Esophagus muscularis mucosa (tissue), 4 donors: ENCODE results near the gene ZMIZ1. TPM values are rescaled to one million over a fixed set of nuclear protein-coding genes. Genes with fewer than 3 reads are reported as not detected.
A peak's percentile ranks its signal among the peaks of the same experiment; 100 is the strongest.

Experiments
- DNase-seq: peaks from one replicate; pipeline ENCODE4 v3.0.0-alpha.2; 2017; ENCODE audit errors: extremely low spot score
- H3K27ac ChIP-seq, 4 donors: fragments of 200-600 bp; sonication (generic); replicated peaks in 1 of 4; 1 replicate in 3 of 4; 2 replicates in 1 of 4; pipeline ENCODE4 v1.5.1; 2016 to 2019; ENCODE audit warnings: mild to moderate bottlenecking in 1 of 4
- H3K27me3 ChIP-seq, 4 donors: fragments of 200-600 bp; sonication (generic); one replicate each; pipeline versions ENCODE4 v1.5.1 to v1.6.0; 2016 to 2019
- H3K36me3 ChIP-seq, 4 donors: fragments of 200-600 bp; sonication (generic); one replicate each; pipeline ENCODE4 v1.5.1; 2016 to 2019
- H3K4me1 ChIP-seq, 4 donors: fragments of 200-600 bp; sonication (generic); one replicate each; pipeline ENCODE4 v1.5.1; 2016 to 2019
- H3K4me3 ChIP-seq, 4 donors: fragments of 200-600 bp; sonication (generic); 1 replicate in 2 of 4; 2 replicates in 2 of 4; pipeline ENCODE4 v1.5.1; 2016 to 2019; ENCODE audit warnings: mild to moderate bottlenecking in 4 of 4, moderate library complexity in 1 of 4
- H3K9me3 ChIP-seq, 4 donors: fragments of 200-600 bp; sonication (generic); 1 replicate in 3 of 4; 2 replicates in 1 of 4; pipeline ENCODE4 v1.5.1; 2016 to 2019
- EP300 ChIP-seq: sonication (generic); formaldehyde crosslinking; IDR thresholded peaks from one replicate; pipeline ENCODE4 v1.6.1; 2017; ENCODE audit warnings: antibody characterized with exemption
- POLR2A ChIP-seq: fragments of 450-650 bp; IDR thresholded peaks from one replicate; pipeline ENCODE4 v1.6.1; 2017; ENCODE audit warnings: antibody characterized with exemption, moderate library complexity, mild to moderate bottlenecking, low read depth
- POLR2AphosphoS5 ChIP-seq, 2 donors: sonication (generic); formaldehyde crosslinking; IDR thresholded peaks; one replicate each; pipeline ENCODE4 v1.6.1; 2017; ENCODE audit warnings: antibody characterized with exemption in 2 of 2
- WGBS: methylation state at CpG from one replicate; pipeline ENCODE4 v1.1.5; 2018; 5-methylcytosine and 5-hydroxymethylcytosine counted together
- intact Hi-C: fragments of 100-400 bp; cut with DNase I; formaldehyde crosslinking; loops from one replicate; pipeline ENCODE4 v1.15.1; 2023
- total RNA-seq, 4 donors: library from RNA; depleted of rRNA; stranded (reverse); fragments of >200 nt; gene quantifications; one replicate each; pipeline versions ENCODE4 v1.1.0 to v1.2.1, GENCODE V29; 2016
- TF ChIP-seq, protein P1 (sequence below), 3 experiments: fragments of 200-600 bp in 2 of 3; fragments of 450-650 bp in 1 of 3; sonication (generic) in 2 of 3; IDR thresholded peaks; one replicate each; pipeline ENCODE4 v1.5.1; 2017 to 2019; ENCODE audit warnings: antibody characterized with exemption in 3 of 3, mild to moderate bottlenecking in 2 of 3, moderate library complexity in 1 of 3

Gene ZMIZ1
- total RNA-seq, 4 donors from 2014 or later: 48.7 to 87.2 (median 66.0) TPM

DNA sequence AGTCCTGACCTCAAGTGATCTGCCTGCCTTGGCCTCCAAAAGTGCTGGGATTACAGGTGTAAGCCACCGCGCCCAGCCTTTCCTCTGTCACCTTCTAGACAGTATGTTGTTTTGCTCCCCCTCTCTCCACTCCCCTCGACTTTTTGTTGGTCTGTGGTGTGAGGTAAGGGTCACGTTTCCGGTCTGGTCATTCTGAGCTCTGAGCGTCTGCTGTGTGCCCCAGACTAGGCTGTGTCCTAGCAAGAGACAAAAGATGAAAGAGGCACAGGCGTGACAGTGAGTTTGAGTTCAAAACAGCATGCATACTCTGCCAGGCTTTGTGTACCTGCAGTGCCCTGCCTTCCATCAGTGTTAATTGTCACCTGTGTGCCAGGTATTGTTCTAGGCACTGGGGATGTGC lies 191.1 kb downstream of the ZMIZ1 start:
- peaks cover 58 to 84% (median 76%) of the 10 kb centered on the region in 4 donors for H3K4me1 ChIP-seq
- no peak for DNase-seq
- no peaks in the 10 kb centered on the region for H3K9me3 ChIP-seq
- WGBS: 87% methylated on average over 7 of the region's 7 CpGs
- intact Hi-C loops: no loop called here
- H3K27me3 ChIP-seq: no peaks in the 10 kb centered on the region
- H3K27ac ChIP-seq: peak overlapping the region in 3 of 4 donors; percentile 71 to 83 (median 73)
- peaks cover 0 to 27% (median 13%) of the 10 kb centered on the region in 4 donors for H3K36me3 ChIP-seq
- H3K4me3 ChIP-seq: no peak overlapping the region
- TF ChIP-seq, protein P1, sequence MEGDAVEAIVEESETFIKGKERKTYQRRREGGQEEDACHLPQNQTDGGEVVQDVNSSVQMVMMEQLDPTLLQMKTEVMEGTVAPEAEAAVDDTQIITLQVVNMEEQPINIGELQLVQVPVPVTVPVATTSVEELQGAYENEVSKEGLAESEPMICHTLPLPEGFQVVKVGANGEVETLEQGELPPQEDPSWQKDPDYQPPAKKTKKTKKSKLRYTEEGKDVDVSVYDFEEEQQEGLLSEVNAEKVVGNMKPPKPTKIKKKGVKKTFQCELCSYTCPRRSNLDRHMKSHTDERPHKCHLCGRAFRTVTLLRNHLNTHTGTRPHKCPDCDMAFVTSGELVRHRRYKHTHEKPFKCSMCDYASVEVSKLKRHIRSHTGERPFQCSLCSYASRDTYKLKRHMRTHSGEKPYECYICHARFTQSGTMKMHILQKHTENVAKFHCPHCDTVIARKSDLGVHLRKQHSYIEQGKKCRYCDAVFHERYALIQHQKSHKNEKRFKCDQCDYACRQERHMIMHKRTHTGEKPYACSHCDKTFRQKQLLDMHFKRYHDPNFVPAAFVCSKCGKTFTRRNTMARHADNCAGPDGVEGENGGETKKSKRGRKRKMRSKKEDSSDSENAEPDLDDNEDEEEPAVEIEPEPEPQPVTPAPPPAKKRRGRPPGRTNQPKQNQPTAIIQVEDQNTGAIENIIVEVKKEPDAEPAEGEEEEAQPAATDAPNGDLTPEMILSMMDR (IDR thresholded peaks at IDR 0.05): no peak
- TF ChIP-seq POLR2A (no peak), EP300 (no peak)

DNA sequence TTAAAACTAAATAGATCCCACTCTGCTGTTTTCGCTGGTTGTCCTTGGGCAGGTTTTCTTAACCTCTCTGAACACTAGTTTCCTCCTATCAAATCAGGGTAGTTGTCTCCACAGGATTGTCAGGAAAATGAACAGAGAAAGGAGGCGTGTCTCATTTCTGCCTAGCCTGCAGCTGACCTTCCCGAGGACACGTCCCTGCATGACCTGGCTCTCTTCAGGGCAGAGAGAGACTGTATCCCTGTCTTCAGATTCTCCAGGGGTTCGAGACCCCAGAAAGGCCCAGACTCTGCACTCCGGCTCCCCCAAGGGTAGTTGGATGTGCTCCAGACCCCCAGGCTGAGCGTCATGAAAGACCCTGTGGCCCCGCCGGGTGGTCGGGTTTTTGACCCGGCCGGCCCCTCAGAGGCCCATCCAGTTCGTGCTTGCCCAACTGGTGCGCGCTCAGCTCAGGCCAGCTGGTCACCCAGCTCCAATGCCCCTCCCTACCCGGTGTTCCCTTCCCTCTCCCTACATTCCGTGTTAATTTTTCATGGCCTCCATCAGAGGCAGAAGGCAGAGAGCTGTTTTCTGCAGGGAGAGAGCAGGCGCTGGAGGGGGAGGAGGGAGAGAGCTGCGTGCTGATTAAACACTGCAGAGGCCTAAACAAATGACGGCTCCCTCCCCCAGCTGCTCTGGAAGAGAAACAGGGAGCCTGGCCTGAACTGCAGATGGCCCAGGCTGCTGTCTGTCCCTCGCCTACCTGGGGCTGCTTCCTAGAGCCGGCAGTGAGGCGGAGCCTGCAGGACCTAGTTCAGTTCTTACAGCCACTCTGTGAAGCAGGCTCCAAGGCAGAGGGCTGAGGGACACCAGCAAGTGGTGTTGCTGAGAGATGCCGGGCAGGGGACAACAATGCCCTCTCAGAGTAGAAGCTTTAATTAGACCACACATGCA lies 192.3 kb downstream of the ZMIZ1 start:
- no peaks in the 10 kb centered on the region for H3K9me3 ChIP-seq
- WGBS: 39% methylated on average over 24 of the region's 24 CpGs
- H3K4me1 ChIP-seq: peaks cover 70 to 89% (median 83%) of the 10 kb centered on the region in 4 donors
- intact Hi-C loops: no loop called here
- no peak for DNase-seq
- no peaks in the 10 kb centered on the region for H3K27me3 ChIP-seq
- peaks cover 0 to 24% (median 11%) of the 10 kb centered on the region in 4 donors for H3K36me3 ChIP-seq
- TF ChIP-seq POLR2A: no peak
- TF ChIP-seq POLR2AphosphoS5 (IDR thresholded peaks at IDR 0.05): peak in 1 of 2 donors; percentile 35
- no peak for TF ChIP-seq EP300
- TF ChIP-seq, protein P1 (IDR thresholded peaks at IDR 0.05): no peak
- H3K4me3 ChIP-seq: no peak overlapping the region
- H3K27ac ChIP-seq: peak overlapping the region; percentile 56 to 83 (median 72)

DNA sequence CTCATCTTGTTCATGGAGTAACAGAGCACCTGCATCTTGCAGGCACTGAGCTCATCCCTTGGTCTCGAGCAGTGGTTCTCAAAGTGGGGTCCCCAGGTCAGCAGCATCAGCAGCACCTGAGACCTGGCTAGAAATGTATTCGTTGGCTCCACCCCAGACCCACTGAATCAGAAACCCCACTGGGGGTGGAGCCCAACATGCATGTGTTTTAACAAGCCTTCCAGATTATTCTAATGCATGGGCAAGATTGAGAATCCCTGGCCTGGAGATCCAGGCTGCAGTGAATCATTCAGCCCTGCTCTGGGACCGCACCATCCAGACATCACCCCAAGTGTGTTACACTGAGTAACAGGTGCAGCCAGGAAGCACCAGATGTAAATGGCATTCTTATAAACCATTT lies 193.4 kb downstream of the ZMIZ1 start:
- peak overlapping the region in 1 of 4 donors; percentile 83 for H3K27ac ChIP-seq
- peaks cover 81 to 99% (median 92%) of the 10 kb centered on the region in 4 donors for H3K4me1 ChIP-seq
- 86% methylated on average over 3 of the region's 3 CpGs for WGBS
- intact Hi-C loops: no loop called here
- H3K9me3 ChIP-seq: no peaks in the 10 kb centered on the region
- H3K27me3 ChIP-seq: no peaks in the 10 kb centered on the region
- peaks cover 0 to 14% (median 4%) of the 10 kb centered on the region in 4 donors for H3K36me3 ChIP-seq
- H3K4me3 ChIP-seq: no peak overlapping the region
- no peak for DNase-seq
- TF ChIP-seq POLR2AphosphoS5 (IDR thresholded peaks at IDR 0.05) (no peak), POLR2A (no peak), EP300 (no peak)
- TF ChIP-seq, protein P1 (IDR thresholded peaks at IDR 0.05): no peak

DNA sequence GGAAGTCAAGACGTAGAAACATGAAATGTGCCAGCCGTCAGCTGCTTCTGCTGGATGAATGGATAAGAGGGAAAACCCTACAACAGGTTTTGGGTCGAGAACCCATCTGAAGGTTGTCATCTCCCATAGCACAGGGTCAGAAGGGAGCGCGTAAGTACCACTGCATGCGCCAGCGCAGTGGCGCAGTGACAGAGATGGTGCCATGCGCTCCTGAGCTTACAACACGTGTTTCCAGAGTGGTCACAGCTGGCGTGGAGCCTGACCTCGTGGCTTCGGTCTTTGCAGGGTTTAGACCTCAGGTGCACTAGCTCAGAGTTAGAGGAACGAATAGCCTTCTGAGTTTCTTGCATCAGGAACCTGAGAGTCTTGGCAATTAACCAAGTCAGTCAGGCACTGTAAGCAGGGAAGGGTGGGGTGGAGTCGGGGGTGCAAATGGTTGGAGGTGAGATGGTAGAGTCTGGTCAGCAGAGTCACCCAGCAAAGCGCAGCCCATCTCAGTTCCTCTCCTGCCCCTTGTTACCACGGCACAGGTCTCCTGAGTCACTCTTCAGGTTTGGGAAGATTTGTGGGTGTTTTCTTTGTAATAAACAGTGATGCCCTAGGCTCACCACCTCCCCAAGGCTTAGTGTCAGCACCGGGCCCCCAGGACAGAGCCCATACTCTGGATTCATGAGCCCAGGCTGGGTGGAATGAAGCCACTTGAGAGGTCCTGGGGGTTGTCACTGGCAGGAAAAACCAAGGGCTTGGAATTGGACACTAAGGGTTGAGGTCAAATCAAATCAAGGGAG lies 194.4 kb downstream of the ZMIZ1 start:
- Histone ChIP-seq H3K27ac (no peak overlapping the region), H3K9me3 (no peaks in the 10 kb centered on the region), H3K27me3 (no peaks in the 10 kb centered on the region), H3K4me1 (peaks cover 91 to 100% (median 98%) of the 10 kb centered on the region in 4 donors), H3K36me3 (peaks cover 0 to 16% (median 3%) of the 10 kb centered on the region in 4 donors), H3K4me3 (no peak overlapping the region)
- intact Hi-C loops: no loop called here
- WGBS: 83% methylated on average over 18 of the region's 18 CpGs
- DNase-seq: no peak
- no peak for TF ChIP-seq POLR2AphosphoS5 (IDR thresholded peaks at IDR 0.05)
- no peak for TF ChIP-seq EP300
- no peak for TF ChIP-seq POLR2A
- TF ChIP-seq, protein P1 (IDR thresholded peaks at IDR 0.05): no peak
